ENCODE data around the gene DPEP2.

GRCh38 chr16:67965668-67966548, 33.4 kb downstream of the DPEP2 start:
- TF ChIP-seq EZH2 (IDR thresholded peaks at IDR 0.05; ENCODE audit: borderline replicate concordance, low read depth, low read length, severe bottlenecking), result no peak
- TF ChIP-seq CTCF (IDR thresholded peaks at IDR 0.05; ENCODE audit: borderline replicate concordance, extremely low read depth, low read length, poor library complexity, severe bottlenecking), result no peak

Data from DND-41 (cell line).